Activated CD8-positive, alpha-beta memory T cell treated with anti-CD3 and anti-CD28 coated beads, Interleukin-2, amount 50 U/mL, for 1 hour (primary cell): Measurements from ENCODE around the gene UBAC2.
"Not testable (repeated sequence)": the region's sequence is repeated elsewhere in the genome, so short reads cannot be mapped to it uniquely, and the experiment has no call there.

Experiments
- DNase-seq: peaks from one replicate; pipeline ENCODE4 v3.0.0-alpha.2; 2020; ENCODE audit errors: extremely low read depth

UBAC2 gene

GRCh38 chr13:99214731-99215130 is 14.1 kb downstream of the UBAC2 start:
- no peak for DNase-seq

DNA sequence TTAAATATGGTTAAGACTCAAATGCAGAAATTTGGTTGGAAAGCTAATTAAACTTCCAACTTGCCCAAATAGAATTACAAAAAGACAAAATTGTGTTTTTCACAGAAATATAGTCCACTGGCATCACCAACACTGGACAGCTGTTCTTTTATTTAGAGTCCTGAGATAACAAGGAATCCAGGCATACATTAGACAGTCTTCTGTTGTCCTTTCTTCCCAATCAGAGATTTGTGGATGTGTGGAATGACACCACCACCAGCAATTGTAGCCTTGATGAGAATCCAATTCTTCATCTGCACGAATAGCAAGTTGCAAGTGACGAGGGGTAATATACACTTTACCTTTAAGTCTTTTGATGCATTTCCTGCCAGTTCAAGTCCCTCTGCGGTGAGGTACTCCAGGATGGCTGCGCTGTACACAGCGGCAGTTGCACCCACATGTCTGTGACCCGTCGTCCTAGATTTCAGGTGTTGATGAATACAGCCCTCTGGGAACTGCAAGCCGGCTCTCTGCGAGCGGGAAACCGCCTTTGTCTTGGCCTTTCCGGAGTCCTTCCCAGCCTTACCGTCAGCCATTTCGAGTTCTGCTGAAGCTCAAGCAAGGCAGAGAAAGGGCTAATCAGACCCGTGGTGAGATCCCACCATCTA is 14.7 kb downstream of the UBAC2 start:
- no peak for DNase-seq

DNA sequence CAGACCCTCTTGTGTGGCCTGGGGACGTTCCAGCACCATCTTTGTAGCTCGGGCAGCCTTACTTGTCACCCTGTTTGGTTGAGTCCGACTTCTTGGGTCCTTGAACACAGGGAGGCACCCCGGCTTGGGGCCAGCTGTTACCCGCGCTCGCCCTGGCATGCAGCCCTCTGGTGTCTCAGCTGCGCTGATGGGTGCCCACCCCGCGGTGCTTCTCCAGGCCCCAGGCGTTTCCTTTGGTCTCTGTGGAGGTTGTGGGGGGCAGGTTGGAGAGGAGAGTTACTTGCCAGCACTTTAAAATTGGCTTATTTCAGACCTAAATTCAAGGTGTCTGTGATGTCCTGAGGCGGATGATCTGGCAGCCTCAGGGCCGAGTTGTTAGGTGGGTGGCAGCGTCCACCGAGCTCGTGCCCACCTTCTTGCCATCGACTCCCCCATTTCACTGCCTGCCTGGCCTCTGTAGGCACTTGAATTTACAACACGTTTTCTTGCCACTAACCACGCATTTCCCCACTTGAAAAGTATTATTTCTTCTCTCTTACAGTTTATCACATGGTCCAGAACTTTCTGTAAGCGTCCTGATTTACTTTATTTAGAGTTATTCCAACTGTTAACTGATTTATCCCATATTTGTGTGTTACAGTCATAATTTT is 16.9 kb downstream of the UBAC2 start:
- no peak for DNase-seq

- no peak for DNase-seq
Observed at GRCh38 chr13:99218126-99218525, 17.5 kb downstream of the UBAC2 start.

GRCh38 chr13:99218545-99218944 is 17.9 kb downstream of the UBAC2 start:
- no peak for DNase-seq

DNA sequence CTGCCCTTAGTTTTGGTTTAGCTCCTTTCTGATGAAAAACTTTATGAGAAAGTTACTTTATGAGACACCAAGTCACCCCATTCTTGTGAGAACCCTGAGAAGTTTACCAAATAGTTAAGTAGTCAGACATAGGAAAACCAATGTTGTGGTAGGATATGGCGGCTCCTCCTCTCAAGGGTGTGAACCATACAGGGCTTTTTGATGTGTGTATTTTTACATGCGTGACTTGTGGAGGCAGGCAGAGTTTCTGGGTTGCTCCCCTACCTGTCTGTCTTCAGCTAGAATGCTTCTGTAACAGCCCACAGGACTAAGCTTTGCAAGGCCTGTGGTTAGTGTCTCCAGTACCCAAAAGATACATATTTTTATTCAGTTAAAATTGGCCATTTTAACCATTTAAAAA is 18.3 kb downstream of the UBAC2 start:
- DNase-seq, result no peak

DNA sequence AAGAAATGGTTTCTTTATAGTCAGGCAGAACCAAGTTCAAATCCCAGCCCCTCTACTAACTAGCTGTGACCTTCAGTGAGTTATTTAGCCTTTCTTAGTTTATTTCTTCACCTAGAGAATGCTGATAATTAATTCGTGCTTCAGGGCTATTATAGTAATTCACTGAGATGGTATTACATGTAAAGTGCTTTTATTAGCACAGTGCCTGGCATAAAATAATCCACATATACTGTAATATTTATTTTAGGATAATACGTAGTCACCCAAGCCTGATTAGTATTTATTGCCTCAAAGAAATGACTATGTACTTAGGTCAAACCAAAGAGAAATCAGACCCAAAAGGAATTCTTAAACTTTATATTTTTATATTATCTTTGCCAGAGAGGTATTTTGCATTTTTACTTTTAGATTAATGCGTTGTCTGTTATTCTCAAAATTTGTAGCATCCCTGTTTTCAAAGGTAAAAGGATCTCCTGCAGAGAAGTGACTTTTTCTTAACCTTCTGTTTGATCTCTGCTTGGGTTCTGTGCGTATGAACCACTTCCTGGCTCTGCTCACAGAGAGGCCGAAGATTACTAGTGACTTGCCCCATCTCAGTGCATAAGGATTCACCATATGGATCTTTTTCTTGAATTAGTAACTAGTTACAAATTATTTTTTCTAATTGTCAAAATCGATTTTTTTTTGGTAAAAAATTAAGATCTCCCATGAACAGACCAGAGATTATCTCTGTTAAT is 19.7 kb downstream of the UBAC2 start:
- DNase-seq, result no peak

DNA sequence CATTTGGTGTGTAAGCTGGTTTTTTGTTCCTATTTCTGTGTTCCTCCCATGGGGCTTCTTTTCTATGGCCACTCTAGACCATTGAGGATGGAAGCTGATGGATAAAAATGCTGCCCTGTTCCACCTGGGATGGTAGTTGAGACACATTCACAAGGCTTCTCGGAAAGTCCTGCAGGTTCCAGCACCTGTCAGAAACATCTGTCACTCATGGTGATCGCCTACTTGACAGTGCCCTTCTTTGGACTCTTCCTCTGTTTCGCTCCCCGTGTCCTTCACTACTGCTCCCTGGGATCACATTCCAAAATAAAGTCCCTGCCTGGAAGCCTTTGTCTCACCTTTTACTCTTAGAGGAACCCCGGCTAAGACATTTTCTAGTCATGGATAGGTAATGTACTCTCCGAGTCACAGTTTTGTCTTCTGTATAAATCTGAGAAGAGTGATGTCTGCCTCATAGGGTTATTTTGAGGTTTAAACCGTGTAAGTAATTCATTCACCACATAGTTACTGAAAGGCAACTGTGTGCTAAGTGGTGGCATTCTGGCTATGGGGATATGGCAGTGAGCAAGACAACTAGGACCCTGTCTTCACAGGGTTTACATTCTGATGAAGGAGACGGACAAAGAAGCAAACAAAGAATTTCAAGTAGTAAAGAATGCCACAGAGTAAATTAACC is 21.0 kb downstream of the UBAC2 start:
- no peak for DNase-seq

GRCh38 chr13:99223587-99223986 is 22.9 kb downstream of the UBAC2 start:
- no peak for DNase-seq

DNA sequence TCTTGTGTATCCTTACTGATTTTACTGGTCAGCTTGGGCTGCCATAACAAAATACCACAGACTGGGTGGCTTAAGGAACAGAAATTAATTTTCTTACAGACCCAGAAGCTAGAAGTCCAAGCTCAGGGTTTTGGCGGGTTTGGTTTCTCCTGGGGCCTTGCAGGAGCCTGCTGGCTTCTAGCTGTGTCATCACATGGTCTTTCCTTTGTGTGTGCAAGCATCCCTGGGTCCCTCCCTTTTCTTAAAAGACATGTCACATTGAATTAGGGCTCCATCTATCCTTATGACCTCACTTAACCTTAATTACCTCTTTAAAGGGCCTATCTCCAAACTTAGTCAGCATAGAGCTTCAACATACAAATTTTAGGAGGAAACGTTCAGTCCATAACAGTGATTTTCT is 23.4 kb downstream of the UBAC2 start:
- DNase-seq, result no peak

GRCh38 chr13:99225078-99225477 is 24.4 kb downstream of the UBAC2 start:
- DNase-seq, result no peak

- no peak for DNase-seq
Observed at GRCh38 chr13:99226513-99226912, 25.9 kb downstream of the UBAC2 start.

DNA sequence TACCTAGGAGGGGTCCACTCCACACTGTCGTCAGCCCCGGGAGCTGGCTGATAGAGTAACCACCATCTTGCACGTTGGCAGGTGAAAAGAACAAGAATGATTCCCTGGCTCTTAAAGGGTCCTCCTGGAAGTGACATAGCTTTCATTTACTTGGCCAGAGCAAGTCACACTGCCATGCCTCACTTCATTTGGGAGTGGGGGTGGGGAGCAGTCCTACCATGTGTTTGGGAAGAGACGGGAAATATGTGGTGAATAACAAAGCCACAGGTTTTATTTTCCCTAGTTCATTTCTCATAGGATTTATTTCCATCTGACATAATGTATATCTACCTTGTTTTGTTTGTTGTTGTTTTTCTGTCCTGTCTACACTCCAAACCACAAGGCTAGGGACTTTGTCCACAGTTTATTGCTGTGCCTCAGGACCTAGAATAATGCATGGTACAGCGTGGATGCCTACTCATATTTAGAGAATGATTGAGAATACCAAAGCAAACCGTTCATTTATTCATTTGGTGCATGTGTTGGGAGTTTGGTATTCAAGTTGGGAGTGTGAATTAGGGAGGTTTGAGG is 26.8 kb downstream of the UBAC2 start:
- no peak for DNase-seq

- DNase-seq, result no peak
Observed at GRCh38 chr13:99227909-99228688, 27.4 kb downstream of the UBAC2 start.

GRCh38 chr13:99228737-99229691 is 28.4 kb downstream of the UBAC2 start:
- DNase-seq, result no peak

- DNase-seq, result not testable (repeated sequence)
Observed at GRCh38 chr13:99230588-99230987, 29.9 kb downstream of the UBAC2 start.

DNA sequence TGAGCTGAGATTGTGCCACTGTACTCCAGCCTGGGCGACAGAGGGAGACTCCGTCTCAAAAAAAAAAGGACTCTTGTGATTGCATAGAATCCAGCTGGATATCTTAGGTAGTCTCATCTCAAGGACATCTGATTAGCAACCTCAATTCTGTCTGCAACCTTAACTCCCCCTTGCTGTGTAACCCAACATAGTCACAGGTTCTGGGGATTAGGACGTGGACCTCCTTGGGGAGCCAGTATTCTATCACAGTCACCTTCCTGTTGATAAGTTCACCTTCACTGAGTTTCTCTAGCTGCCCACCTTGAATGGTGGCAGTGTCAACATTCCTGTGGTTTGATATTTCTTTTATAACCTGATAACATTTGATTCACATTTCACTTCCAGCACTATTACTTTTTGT is 30.3 kb downstream of the UBAC2 start:
- no peak for DNase-seq

DNA sequence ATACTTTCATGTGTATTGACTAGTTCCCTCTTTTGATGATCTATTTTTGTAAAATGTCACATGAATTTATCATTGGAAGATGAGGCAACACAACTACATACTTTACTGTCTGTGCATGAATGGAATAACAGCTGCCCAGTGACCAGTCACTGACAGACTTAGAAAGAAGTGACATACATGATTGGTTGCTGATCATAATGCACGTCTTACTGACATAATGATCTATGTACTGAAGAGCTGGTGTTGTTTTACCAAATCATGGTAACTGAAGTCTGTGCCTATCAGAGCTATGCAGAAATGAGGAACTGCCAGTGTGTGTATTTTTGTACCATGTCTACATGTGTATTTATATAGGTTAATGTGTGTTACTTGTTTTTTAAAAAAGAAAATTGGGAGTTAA is 31.1 kb downstream of the UBAC2 start:
- DNase-seq, result no peak

- DNase-seq, result no peak
Observed at GRCh38 chr13:99237981-99238662, 37.5 kb downstream of the UBAC2 start.

DNA sequence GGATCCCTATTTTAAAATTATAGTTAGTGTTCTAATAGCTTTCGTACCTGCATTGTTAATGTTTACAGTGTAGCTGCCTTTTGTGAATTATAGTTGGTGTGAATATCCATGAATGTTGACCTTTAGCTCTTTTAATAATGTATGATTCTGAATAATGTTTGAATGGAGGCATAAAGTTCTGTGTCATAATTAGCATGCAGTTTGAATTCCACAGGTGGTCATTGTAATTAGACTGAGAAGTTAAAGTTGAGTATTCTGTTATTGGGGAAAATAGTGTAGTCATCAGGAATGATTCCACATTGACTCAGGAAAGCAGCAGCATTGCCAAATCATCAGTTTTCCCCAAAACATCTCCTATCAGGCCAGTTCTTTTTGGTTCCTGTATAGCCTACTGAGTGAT is 45.4 kb downstream of the UBAC2 start:
- no peak for DNase-seq
